Loucy (cell line): ENCODE measurements around the gene ZBTB16.

Experiments
- H2AFZ ChIP-seq: fragments of 200-600 bp; sonication (generic); 2 replicates; pipeline ENCODE4 v1.6.0; 2016; ENCODE audit warnings: antibody characterized with exemption, mild to moderate bottlenecking, low read length, moderate library complexity
- H3F3A ChIP-seq: fragments of 200-600 bp; 2 replicates; pipeline ENCODE4 v1.6.0; 2016; ENCODE audit warnings: antibody characterized with exemption, low read depth, mild to moderate bottlenecking
- H3K27me3 ChIP-seq: fragments of 200-600 bp; sonication (generic); 2 replicates; pipeline ENCODE4 v1.6.1; 2014; ENCODE audit warnings: low read length, mild to moderate bottlenecking; ENCODE audit not compliant: insufficient read depth, poor library complexity, severe bottlenecking
- H3K36me3 ChIP-seq: fragments of 200-600 bp; sonication (generic); 2 replicates; pipeline ENCODE4 v1.6.1; 2016; ENCODE audit warnings: low read length; ENCODE audit not compliant: insufficient read depth
- H3K4me1 ChIP-seq: fragments of 200-600 bp; sonication (generic); 2 replicates; pipeline ENCODE4 v1.5.1; 2014; ENCODE audit warnings: low read length, mild to moderate bottlenecking; ENCODE audit not compliant: insufficient read depth, poor library complexity, severe bottlenecking
- H3K4me2 ChIP-seq: fragments of 200-600 bp; sonication (generic); 2 replicates; pipeline ENCODE4 v1.6.0; 2014; ENCODE audit warnings: antibody characterized with exemption, low read length, low read depth, mild to moderate bottlenecking; ENCODE audit not compliant: poor library complexity, severe bottlenecking
- H3K4me3 ChIP-seq: fragments of 200-600 bp; sonication (generic); 2 replicates; pipeline ENCODE4 v1.5.1; 2014; ENCODE audit warnings: low read length, mild to moderate bottlenecking, mixed read lengths; ENCODE audit not compliant: poor library complexity, severe bottlenecking
- H3K79me2 ChIP-seq: fragments of 200-600 bp; sonication (generic); 2 replicates; pipeline ENCODE4 v1.6.1; 2014; ENCODE audit warnings: low read length; ENCODE audit not compliant: insufficient read depth
- H3K9ac ChIP-seq: fragments of 200-600 bp; sonication (generic); 2 replicates; pipeline ENCODE4 v1.6.0; 2014; ENCODE audit warnings: mild to moderate bottlenecking, low read depth, low read length, moderate library complexity; ENCODE audit not compliant: poor library complexity, severe bottlenecking
- H3K9me2 ChIP-seq: fragments of 200-600 bp; sonication (generic); replicated peaks from 2 replicates; pipeline ENCODE4 v1.6.1; 2016; ENCODE audit warnings: low read depth, low read length, mixed read lengths
- H3K9me3 ChIP-seq: fragments of 200-600 bp; sonication (generic); 2 replicates; pipeline ENCODE4 v1.6.1; 2014; ENCODE audit warnings: mild to moderate bottlenecking, antibody characterized with exemption, low read length, low read depth; ENCODE audit not compliant: insufficient read depth
- H4K20me1 ChIP-seq: fragments of 200-600 bp; sonication (generic); 2 replicates; pipeline ENCODE4 v1.6.0; 2014; ENCODE audit warnings: antibody characterized with exemption, low read length, mild to moderate bottlenecking; ENCODE audit not compliant: insufficient read depth, poor library complexity, severe bottlenecking
- CTCF ChIP-seq: fragments of 200-600 bp; sonication (generic); conservative IDR thresholded peaks from 2 replicates; pipeline ENCODE4 v1.5.1; 2014; ENCODE audit warnings: mild to moderate bottlenecking, antibody characterized with exemption, low read length
- EZH2phosphoT487 ChIP-seq: fragments of 200-600 bp; IDR thresholded peaks from 2 replicates; pipeline ENCODE4 v1.6.1; 2018; ENCODE audit warnings: antibody characterized with exemption, mild to moderate bottlenecking, moderate library complexity, borderline replicate concordance

The ZBTB16 gene

GRCh38 chr11:114129142-114129541 lies 69.6 kb downstream of the ZBTB16 start:
- Histone ChIP-seq H3K9me3 (no peaks in the 10 kb centered on the region), H2AFZ (no peak overlapping the region), H3K4me3 (no peak overlapping the region), H3K27me3 (no peaks in the 10 kb centered on the region), H3K36me3 (no peaks in the 10 kb centered on the region), H3F3A (no peaks in the 10 kb centered on the region), H3K9ac (no peak overlapping the region), H3K4me1 (peaks cover 48% of the 10 kb centered on the region), H3K4me2 (no peak overlapping the region), H3K79me2 (no peaks in the 10 kb centered on the region), H4K20me1 (no peaks in the 10 kb centered on the region), H3K9me2 (no peaks in the 10 kb centered on the region)
- TF ChIP-seq EZH2phosphoT487: no peak
- no peak for TF ChIP-seq CTCF

GRCh38 chr11:114129699-114130098 lies 70.2 kb downstream of the ZBTB16 start:
- Histone ChIP-seq H3K79me2 (no peaks in the 10 kb centered on the region), H3K9me2 (no peaks in the 10 kb centered on the region), H3F3A (no peaks in the 10 kb centered on the region), H3K9me3 (no peaks in the 10 kb centered on the region), H3K9ac (no peak overlapping the region), H3K4me3 (no peak overlapping the region), H3K36me3 (no peaks in the 10 kb centered on the region), H4K20me1 (no peaks in the 10 kb centered on the region), H3K4me1 (peaks cover 45% of the 10 kb centered on the region), H3K4me2 (no peak overlapping the region), H2AFZ (no peak overlapping the region), H3K27me3 (no peaks in the 10 kb centered on the region)
- TF ChIP-seq CTCF (no peak), EZH2phosphoT487 (no peak)

GRCh38 chr11:114130115-114130576 lies 70.6 kb downstream of the ZBTB16 start:
- TF ChIP-seq CTCF: no peak
- TF ChIP-seq EZH2phosphoT487: no peak
- Histone ChIP-seq H3K36me3 (no peaks in the 10 kb centered on the region), H3K9me2 (no peaks in the 10 kb centered on the region)

More at GRCh38 chr11:114130115-114130576, 70.6 kb downstream of the ZBTB16 start:
- no peaks in the 10 kb centered on the region for H3F3A ChIP-seq
- no peak overlapping the region for H3K4me2 ChIP-seq
- no peaks in the 10 kb centered on the region for H3K27me3 ChIP-seq
- H3K4me3 ChIP-seq: no peak overlapping the region
- H3K9ac ChIP-seq: peak overlapping the region; percentile 10
- H3K9me3 ChIP-seq: no peaks in the 10 kb centered on the region
- H4K20me1 ChIP-seq: no peaks in the 10 kb centered on the region
- no peaks in the 10 kb centered on the region for H3K79me2 ChIP-seq
- peaks cover 41% of the 10 kb centered on the region for H3K4me1 ChIP-seq
- no peak overlapping the region for H2AFZ ChIP-seq
